ENCODE measurements around the gene GDPGP1.
"Not testable (repeated sequence)": the region's sequence is repeated elsewhere in the genome, so short reads cannot be mapped to it uniquely, and the experiment has no call there.

The GDPGP1 gene

GRCh38 chr15:90270502-90271150, 36.6 kb downstream of the GDPGP1 start:
- H3K27me3 ChIP-seq (ENCODE audit: insufficient read depth, poor library complexity, severe bottlenecking): no peaks in the 10 kb centered on the region
- TF ChIP-seq GABPA (IDR thresholded peaks at IDR 0.05; ENCODE audit: low read depth) (no peak), CTCF (IDR thresholded peaks at IDR 0.05; ENCODE audit: insufficient read depth, low read length) (no peak), SPI1 (IDR thresholded peaks at IDR 0.05; ENCODE audit: borderline replicate concordance, low read depth) (no peak), REST (IDR thresholded peaks at IDR 0.05; ENCODE audit: insufficient replicate concordance, low read depth) (no peak), POLR2AphosphoS5 (IDR thresholded peaks at IDR 0.05; ENCODE audit: low read depth) (no peak)
- H3K4me3 ChIP-seq (replicated peaks; ENCODE audit: insufficient read depth, low read length): no peak overlapping the region
- no peak overlapping the region for H3K27ac ChIP-seq (replicated peaks)
- DNase-seq (ENCODE audit: low read depth in 1 of 2, low spot score in 1 of 2): no peak

- TF ChIP-seq POLR2AphosphoS5 (IDR thresholded peaks at IDR 0.05; ENCODE audit: low read depth): no peak
- H3K4me3 ChIP-seq (replicated peaks; ENCODE audit: insufficient read depth, low read length): no peak overlapping the region
These were observed 37.6 kb downstream of the GDPGP1 start for GRCh38 chr15:90271459-90272166.

GRCh38 chr15:90278467-90278866, 44.5 kb downstream of the GDPGP1 start:
- H3K4me3 ChIP-seq (replicated peaks; ENCODE audit: insufficient read depth, low read length); DNase-seq (ENCODE audit: low read depth in 1 of 2, low spot score in 1 of 2); H3K27me3 ChIP-seq (ENCODE audit: insufficient read depth, poor library complexity, severe bottlenecking); H3K27ac ChIP-seq (replicated peaks): not testable (repeated sequence)

More at GRCh38 chr15:90271459-90272166, 37.6 kb downstream of the GDPGP1 start:
- no peak for DNase-seq (ENCODE audit: low read depth in 1 of 2, low spot score in 1 of 2)
- no peak overlapping the region for H3K27ac ChIP-seq (replicated peaks)
- H3K27me3 ChIP-seq (ENCODE audit: insufficient read depth, poor library complexity, severe bottlenecking): no peaks in the 10 kb centered on the region

- H3K4me3 ChIP-seq (replicated peaks; ENCODE audit: insufficient read depth, low read length); DNase-seq (ENCODE audit: low read depth in 1 of 2, low spot score in 1 of 2); H3K27me3 ChIP-seq (ENCODE audit: insufficient read depth, poor library complexity, severe bottlenecking): not testable (repeated sequence)
These were observed 46.7 kb downstream of the GDPGP1 start for GRCh38 chr15:90280743-90281142.

GRCh38 chr15:90281637-90282036, 47.6 kb downstream of the GDPGP1 start:
- TF ChIP-seq SPI1 (IDR thresholded peaks at IDR 0.05; ENCODE audit: borderline replicate concordance, low read depth): peak; percentile 7; the same call in 1 of the 2 replicates
- not testable (repeated sequence) for DNase-seq (ENCODE audit: low read depth in 1 of 2, low spot score in 1 of 2); H3K4me3 ChIP-seq (replicated peaks; ENCODE audit: insufficient read depth, low read length); H3K27me3 ChIP-seq (ENCODE audit: insufficient read depth, poor library complexity, severe bottlenecking); H3K27ac ChIP-seq (replicated peaks)

More at GRCh38 chr15:90280743-90281142, 46.7 kb downstream of the GDPGP1 start:
- not testable (repeated sequence) for H3K27ac ChIP-seq (replicated peaks)

GRCh38 chr15:90286678-90287077, 52.7 kb downstream of the GDPGP1 start:
- DNase-seq (ENCODE audit: low read depth in 1 of 2, low spot score in 1 of 2): peak in 1 of 2 experiments; percentile 53
- TF ChIP-seq REST (IDR thresholded peaks at IDR 0.05; ENCODE audit: insufficient replicate concordance, low read depth): no peak
- no peak for TF ChIP-seq GABPA (IDR thresholded peaks at IDR 0.05; ENCODE audit: low read depth)
- TF ChIP-seq POLR2AphosphoS5 (IDR thresholded peaks at IDR 0.05; ENCODE audit: low read depth): no peak
- no peak for TF ChIP-seq SPI1 (IDR thresholded peaks at IDR 0.05; ENCODE audit: borderline replicate concordance, low read depth)
- TF ChIP-seq CTCF (IDR thresholded peaks at IDR 0.05; ENCODE audit: insufficient read depth, low read length): peak; percentile 45
- Histone ChIP-seq H3K4me3 (replicated peaks; ENCODE audit: insufficient read depth, low read length) (no peak overlapping the region), H3K27ac (replicated peaks) (no peak overlapping the region), H3K27me3 (ENCODE audit: insufficient read depth, poor library complexity, severe bottlenecking) (no peaks in the 10 kb centered on the region)

Measured in HL-60 (cell line).